Panc1 (cell line): Measurements from ENCODE around the gene MLLT10. TPM values are rescaled to one million over a fixed set of nuclear protein-coding genes. Genes with fewer than 3 reads are reported as not detected.

Source experiments
- ATAC-seq: fragments of 200-7000 bp; cut with Tn5 transposase; 2 replicates; pipeline ENCODE4 v1.9.1; 2020; ENCODE audit warnings: mild to moderate bottlenecking, moderate library complexity
- BruUV-seq: library from RNA; stranded (reverse); fragments of 400-500 nt; replicated peaks from 2 replicates; lab custom pipeline; 2021; lab: Mats Ljungman, UMichigan
- CTCF ChIA-PET: fragments of 300-600 bp; sonication (Branson Sonifier 250); formaldehyde crosslinking; loops from one replicate; lab custom pipeline; 2022; ENCODE audit warnings: antibody characterized with exemption; lab: Charles Lee
- POLR2A ChIA-PET: fragments of 300-600 bp; sonication (Branson Sonifier 250); formaldehyde crosslinking; loops from one replicate; lab custom pipeline; 2022; ENCODE audit warnings: antibody characterized with exemption; lab: Charles Lee
- DNase-seq: peaks from one replicate; pipeline ENCODE4 v3.0.0-alpha.2; 2010; ENCODE audit warnings: low read depth, low spot score
- H3K27ac ChIP-seq: 2 replicates; pipeline ENCODE4 v1.5.1; 2011; ENCODE audit warnings: mild to moderate bottlenecking, low read length, inconsistent platforms
- H3K27me3 ChIP-seq: fragments of 200-500 bp; sonication (Bioruptor generic); 2 replicates; pipeline ENCODE4 v1.6.0; 2014; ENCODE audit warnings: low read length, inconsistent platforms; ENCODE audit not compliant: control insufficient read depth, insufficient read depth
- H3K36me3 ChIP-seq: fragments of 200-500 bp; sonication (Bioruptor generic); 2 replicates; pipeline ENCODE4 v1.5.1; 2014; ENCODE audit warnings: inconsistent platforms, mild to moderate bottlenecking, low read length, moderate library complexity; ENCODE audit not compliant: control insufficient read depth, insufficient read depth
- H3K4me1 ChIP-seq: 2 replicates; pipeline ENCODE4 v1.5.1; 2011; ENCODE audit warnings: inconsistent platforms, mild to moderate bottlenecking, low read length, moderate library complexity; ENCODE audit not compliant: control insufficient read depth, insufficient read depth
- H3K4me3 ChIP-seq, 2 experiments: 2 replicates each; pipeline ENCODE4 v1.5.1; 2011 to 2012; ENCODE audit warnings: low read depth in 2 of 2, low read length in 2 of 2, mild to moderate bottlenecking in 2 of 2, inconsistent platforms in 1 of 2, moderate library complexity in 1 of 2
- H3K9me3 ChIP-seq: fragments of 200-500 bp; sonication (Bioruptor generic); 2 replicates; pipeline ENCODE4 v1.5.1; 2014; ENCODE audit warnings: low read depth, mild to moderate bottlenecking, inconsistent platforms, low read length, moderate library complexity; ENCODE audit not compliant: control insufficient read depth, insufficient read depth
- CTCF ChIP-seq: fragments of 450-650 bp; IDR thresholded peaks from 2 replicates; pipeline ENCODE4 v1.5.1; 2017; ENCODE audit warnings: mild to moderate bottlenecking
- POLR2AphosphoS5 ChIP-seq: IDR thresholded peaks from 2 replicates; pipeline ENCODE4 v1.6.1; 2012; ENCODE audit warnings: mild to moderate bottlenecking, low read depth, low read length, moderate library complexity
- REST ChIP-seq, 2 experiments: IDR thresholded peaks; 2 replicates each; pipeline ENCODE4 v1.6.1; 2011 to 2012; ENCODE audit warnings: low read depth in 2 of 2, control low read depth in 1 of 2, low read length in 1 of 2, mild to moderate bottlenecking in 1 of 2, moderate library complexity in 1 of 2; ENCODE audit not compliant: insufficient read depth in 1 of 2
- SIN3A ChIP-seq: IDR thresholded peaks from 2 replicates; pipeline ENCODE4 v1.6.1; 2012; ENCODE audit warnings: low read depth, mild to moderate bottlenecking, low read length, moderate library complexity, borderline replicate concordance; ENCODE audit not compliant: insufficient read depth
- TCF7L2 ChIP-seq: IDR thresholded peaks from 2 replicates; pipeline ENCODE4 v1.6.1; 2011; ENCODE audit warnings: mild to moderate bottlenecking, low read depth, low read length, inconsistent platforms
- in situ Hi-C: cut with HindIII; loops from 2 replicates; pipeline ENCODE4 v1.10.0; 2016; ENCODE audit warnings: low sequenced_read_pairs, low pct_unique_long_range_greater_than_20kb
- intact Hi-C: fragments of 100-400 bp; cut with micrococcal nuclease; formaldehyde crosslinking; loops from one replicate; pipeline ENCODE4 v1.10.0; 2022; ENCODE audit not compliant: unreplicated experiment
- total RNA-seq: library from RNA; stranded (reverse); gene quantifications from one replicate; pipeline ENCODE4 v1.2.1, GENCODE V29; 2021; ENCODE audit not compliant: unreplicated experiment

Gene MLLT10
- total RNA-seq, 1 experiment from 2014 or later, result 33.4 TPM

- DNase-seq, result no peak
- intact Hi-C loops, result no loop called here
- no TSS peak for BruUV-seq
- Histone ChIP-seq H3K9me3 (no peaks in the 10 kb centered on the region), H3K4me3 (no peak overlapping the region), H3K4me1 (peaks cover 44% of the 10 kb centered on the region), H3K27ac (peak overlapping the region; percentile 63), H3K36me3 (no peaks in the 10 kb centered on the region), H3K27me3 (no peaks in the 10 kb centered on the region)
- CTCF ChIA-PET, result no interaction called here
- POLR2A ChIA-PET, result no interaction called here
- no peak for ATAC-seq
- TF ChIP-seq POLR2AphosphoS5 (no peak), TCF7L2 (no peak), REST (IDR thresholded peaks at IDR 0.05; ENCODE audit: insufficient read depth in 1 of 2, low read depth in 2 of 2, low read length in 1 of 2) (no peak), SIN3A (no peak), CTCF (no peak)
- in situ Hi-C loops, result no loop called here
These were observed 30.5 kb upstream of the MLLT10 start for GRCh38 chr10:21503542-21503941.

- H3K36me3 ChIP-seq, result no peaks in the 10 kb centered on the region
- TF ChIP-seq POLR2AphosphoS5 (no peak), SIN3A (no peak), CTCF (no peak), REST (IDR thresholded peaks at IDR 0.05; ENCODE audit: insufficient read depth in 1 of 2, low read depth in 2 of 2, low read length in 1 of 2) (no peak), TCF7L2 (no peak)
- DNase-seq (no peak), ATAC-seq (no peak; the same call in 1 of the 2 replicates)
- ChIA-PET POLR2A (no interaction called here), CTCF (no interaction called here)
- peak overlapping the region; percentile 86 for H3K27ac ChIP-seq
- H3K4me1 ChIP-seq, result peaks cover 55% of the 10 kb centered on the region
- in situ Hi-C loops, result no loop called here
- intact Hi-C loops, result no loop called here
- H3K27me3 ChIP-seq, result no peaks in the 10 kb centered on the region
- H3K4me3 ChIP-seq, result no peak overlapping the region
- no TSS peak for BruUV-seq
- H3K9me3 ChIP-seq, result no peaks in the 10 kb centered on the region
These were observed 28.2 kb upstream of the MLLT10 start for GRCh38 chr10:21505711-21506278.
